SK-N-SH treated with all-trans-retinoic acid at 6 μM for 48 hours (cell line): ENCODE data around the gene TM4SF5.

Source experiments
- CREB5 ChIP-seq: fragments of 250-450 bp; sonication (Bioruptor Pico); IDR thresholded peaks from 2 replicates; pipeline ENCODE4 v1.5.1; 2020; ENCODE audit warnings: low read depth, mild to moderate bottlenecking, moderate library complexity
- ESRRG ChIP-seq: fragments of 250-450 bp; sonication (Bioruptor Pico); IDR thresholded peaks from 2 replicates; pipeline ENCODE4 v1.6.1; 2021; ENCODE audit warnings: mild to moderate bottlenecking
- GLIS3 ChIP-seq: fragments of 250-450 bp; sonication (Bioruptor Pico); IDR thresholded peaks from 2 replicates; pipeline ENCODE4 v1.5.0; 2020; ENCODE audit warnings: mild to moderate bottlenecking, moderate library complexity
- ZFP3 ChIP-seq: fragments of 250-450 bp; sonication (Bioruptor Pico); IDR thresholded peaks from 2 replicates; pipeline ENCODE4 v1.5.0; 2020; ENCODE audit warnings: mild to moderate bottlenecking, moderate library complexity
- ZFP30 ChIP-seq: fragments of 450-650 bp; formaldehyde crosslinking; IDR thresholded peaks from 2 replicates; pipeline ENCODE4 v1.5.0; 2022; ENCODE audit warnings: mild to moderate bottlenecking, moderate library complexity
- TF ChIP-seq, protein P1 (sequence below): fragments of 250-450 bp; sonication (Bioruptor Pico); IDR thresholded peaks from 2 replicates; pipeline ENCODE4 v1.8.0; 2021; ENCODE audit warnings: low read depth, mild to moderate bottlenecking, moderate library complexity, borderline replicate concordance

DNA sequence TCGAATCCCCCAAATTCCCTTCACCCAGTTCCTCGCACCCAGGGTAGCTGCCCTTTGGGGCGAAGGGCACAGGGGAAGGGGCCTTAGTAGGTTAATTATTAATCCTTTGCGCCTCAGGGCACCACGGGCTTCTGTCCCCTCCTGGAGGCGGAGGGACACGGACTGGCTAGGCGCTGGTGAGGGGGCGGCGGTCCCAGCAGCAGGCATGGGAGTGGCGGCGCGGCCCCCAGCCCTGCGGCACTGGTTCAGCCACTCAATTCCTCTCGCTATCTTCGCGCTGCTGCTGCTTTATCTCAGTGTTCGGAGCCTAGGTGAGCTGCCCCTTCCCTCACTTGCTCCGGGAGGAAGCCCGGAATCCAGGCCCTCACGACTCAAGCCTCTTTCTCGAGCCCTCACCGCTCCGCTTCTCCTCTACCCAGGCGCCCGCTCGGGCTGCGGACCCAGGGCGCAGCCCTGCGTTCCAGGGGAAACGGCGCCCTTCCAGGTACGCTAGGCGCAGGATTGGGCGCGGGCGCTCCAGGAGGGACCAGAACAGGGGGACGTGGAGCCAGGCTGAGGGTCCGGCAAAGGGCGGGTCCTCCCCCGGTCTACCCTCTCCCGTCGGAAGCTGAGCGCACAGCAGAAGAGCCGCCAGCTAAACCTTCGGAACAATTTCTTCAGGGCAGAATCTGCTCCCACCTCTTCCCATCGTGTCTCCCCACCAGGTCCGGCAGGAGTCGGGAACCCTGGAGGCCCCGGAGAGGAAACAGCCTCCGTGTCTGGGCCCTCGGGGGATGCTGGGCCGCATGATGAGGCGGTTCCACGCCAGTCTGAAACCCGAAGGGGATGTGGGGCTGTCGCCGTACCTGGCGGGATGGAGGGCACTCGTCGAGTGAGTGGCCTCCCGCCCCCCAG, 17.4 kb downstream of the TM4SF5 start, which contains the start of gene GLTPD2:
- TF ChIP-seq, protein P1, sequence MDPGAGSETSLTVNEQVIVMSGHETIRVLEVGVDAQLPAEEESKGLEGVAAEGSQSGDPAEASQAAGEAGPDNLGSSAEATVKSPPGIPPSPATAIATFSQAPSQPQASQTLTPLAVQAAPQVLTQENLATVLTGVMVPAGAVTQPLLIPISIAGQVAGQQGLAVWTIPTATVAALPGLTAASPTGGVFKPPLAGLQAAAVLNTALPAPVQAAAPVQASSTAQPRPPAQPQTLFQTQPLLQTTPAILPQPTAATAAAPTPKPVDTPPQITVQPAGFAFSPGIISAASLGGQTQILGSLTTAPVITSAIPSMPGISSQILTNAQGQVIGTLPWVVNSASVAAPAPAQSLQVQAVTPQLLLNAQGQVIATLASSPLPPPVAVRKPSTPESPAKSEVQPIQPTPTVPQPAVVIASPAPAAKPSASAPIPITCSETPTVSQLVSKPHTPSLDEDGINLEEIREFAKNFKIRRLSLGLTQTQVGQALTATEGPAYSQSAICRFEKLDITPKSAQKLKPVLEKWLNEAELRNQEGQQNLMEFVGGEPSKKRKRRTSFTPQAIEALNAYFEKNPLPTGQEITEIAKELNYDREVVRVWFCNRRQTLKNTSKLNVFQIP (CRISPR knock-in tag): no peak
- no peak for TF ChIP-seq ESRRG (CRISPR knock-in tag)
- no peak for TF ChIP-seq ZFP30 (CRISPR knock-in tag)
- no peak for TF ChIP-seq CREB5
- no peak for TF ChIP-seq ZFP3
- TF ChIP-seq GLIS3 (CRISPR knock-in tag): no peak
